DMS53 treated with DMSO at 0.1 percent for 48 hours (cell line): Measurements from ENCODE around the gene PASK.

Source experiments
- DNase-seq: peaks from one replicate; lab custom pipeline; 2025; ENCODE audit not compliant: unreplicated experiment; lab: John Stamatoyannopoulos, UW

Gene PASK

DNA sequence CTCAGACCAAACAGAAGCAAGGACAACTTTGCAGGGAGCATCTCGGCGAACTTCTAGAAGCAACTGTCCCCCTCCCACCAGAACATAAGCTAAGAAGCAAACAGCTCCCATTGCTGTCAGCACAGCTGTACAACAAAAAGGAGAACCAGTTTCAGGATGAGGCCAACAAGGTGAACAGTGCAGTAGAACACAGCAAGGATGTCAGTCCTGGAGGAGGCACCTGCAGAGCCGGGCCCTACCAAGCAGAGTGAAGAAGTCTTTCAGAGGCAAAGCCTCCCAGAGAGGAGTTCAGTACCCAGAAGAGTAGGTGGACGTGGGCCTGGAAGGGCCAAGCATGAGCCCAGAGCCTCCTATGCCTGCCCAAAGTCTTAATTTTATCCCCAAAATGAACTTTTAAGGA, 1.0 kb downstream of the PASK start:
- no peak for DNase-seq

DNA sequence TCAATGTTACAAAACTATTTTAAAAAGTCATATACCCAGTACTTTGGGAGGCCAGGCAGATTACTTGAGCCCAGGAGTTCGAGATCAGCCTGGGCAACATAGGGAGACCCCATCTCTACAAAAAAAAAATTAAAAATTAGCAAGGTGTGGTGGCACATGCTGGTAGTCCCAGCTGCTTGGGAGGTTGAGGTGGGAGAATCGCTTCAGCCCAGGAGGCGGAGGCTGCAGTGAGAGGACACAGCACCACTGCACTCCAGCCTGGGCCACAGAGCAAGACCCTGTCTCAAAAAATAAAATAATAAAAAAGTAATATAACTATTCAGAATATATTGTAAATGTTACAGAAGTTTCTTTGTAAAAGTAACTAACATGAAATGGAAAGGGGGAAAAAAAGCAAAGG, 1.9 kb downstream of the PASK start:
- no peak for DNase-seq

DNA sequence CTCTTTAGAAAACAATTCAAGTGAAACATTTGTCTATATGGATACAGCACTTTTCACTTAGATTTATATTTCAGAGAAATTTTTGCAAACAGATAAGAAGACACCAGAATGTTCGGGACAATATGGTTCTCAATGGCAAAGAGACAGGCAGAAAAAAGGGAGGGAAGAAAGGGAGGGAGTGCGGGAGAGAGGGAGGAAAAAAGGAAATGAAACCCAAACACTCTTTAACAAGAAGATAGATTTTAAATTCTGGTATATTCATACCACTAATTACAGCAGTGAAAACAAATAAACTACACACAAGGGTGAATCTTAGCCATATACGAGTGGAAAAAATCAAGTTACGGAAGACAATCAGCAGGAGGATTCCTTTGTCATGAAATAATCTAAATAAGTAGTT, 3.0 kb downstream of the PASK start:
- DNase-seq = no peak

DNA sequence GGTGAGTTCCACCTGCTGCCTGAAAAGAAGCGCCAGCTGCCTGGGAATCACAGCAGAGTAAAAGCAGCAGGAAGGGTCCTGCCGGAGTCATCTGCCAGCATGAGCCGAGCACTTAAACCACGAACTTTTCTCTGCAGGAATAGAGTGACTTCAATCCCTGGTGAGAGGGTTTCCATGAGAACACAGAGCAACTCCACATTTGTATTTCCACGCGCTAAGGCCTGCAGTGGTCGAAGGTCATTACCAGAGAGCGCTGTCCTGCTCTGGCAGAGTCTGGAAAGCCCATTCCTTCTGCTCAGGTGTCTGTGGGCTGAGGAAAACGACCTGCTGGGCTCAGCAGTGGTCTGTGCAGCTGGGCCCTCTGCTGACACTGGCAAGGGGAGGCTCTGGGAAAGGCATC, 6.7 kb downstream of the PASK start:
- DNase-seq = no peak

DNA sequence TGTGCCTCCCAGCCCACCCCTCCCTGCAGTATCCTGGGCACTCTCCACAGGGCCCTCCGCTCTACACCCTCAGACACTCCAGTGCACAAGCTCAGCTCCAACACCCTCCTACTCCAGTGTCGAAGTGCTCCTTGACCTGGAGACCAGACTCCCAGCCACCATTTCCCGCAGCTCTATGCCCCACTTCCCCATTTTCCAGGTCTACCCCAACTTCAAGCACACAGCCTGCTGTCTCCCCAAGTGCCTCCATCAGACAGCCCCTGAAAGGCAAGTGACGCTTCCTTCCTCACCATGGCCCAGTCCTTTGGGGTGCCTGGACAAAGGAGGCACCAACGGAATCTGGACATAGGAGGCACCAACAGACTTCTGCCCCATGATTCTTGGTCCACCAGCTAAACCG, 7.2 kb downstream of the PASK start:
- DNase-seq = no peak

DNA sequence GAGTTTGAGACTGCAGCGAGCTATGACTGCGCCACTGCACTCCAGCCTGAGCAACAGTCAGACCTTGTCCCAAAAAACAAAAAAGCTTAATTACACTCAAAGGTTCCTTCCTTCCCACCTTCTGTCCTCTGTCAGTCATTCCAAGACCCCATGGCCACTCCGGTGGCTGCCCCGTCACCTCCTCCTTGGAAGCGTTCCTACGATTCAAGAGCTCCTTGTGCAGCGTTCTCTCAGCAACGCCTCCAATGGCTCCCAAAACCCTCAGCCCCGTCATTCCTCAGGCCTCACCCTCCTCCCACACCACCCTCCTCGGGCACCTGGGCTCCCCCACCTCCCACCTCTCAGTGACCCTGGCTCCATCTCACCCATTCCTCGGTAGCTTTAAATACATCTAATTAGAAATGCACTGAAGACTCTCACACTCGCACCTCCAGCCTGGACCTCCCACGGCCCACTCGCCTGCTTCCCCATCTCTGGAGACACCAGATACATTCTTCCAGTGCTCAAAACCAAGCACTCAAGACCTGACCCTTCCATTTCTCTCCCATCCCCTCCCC, 8.0 kb downstream of the PASK start:
- DNase-seq = no peak

DNA sequence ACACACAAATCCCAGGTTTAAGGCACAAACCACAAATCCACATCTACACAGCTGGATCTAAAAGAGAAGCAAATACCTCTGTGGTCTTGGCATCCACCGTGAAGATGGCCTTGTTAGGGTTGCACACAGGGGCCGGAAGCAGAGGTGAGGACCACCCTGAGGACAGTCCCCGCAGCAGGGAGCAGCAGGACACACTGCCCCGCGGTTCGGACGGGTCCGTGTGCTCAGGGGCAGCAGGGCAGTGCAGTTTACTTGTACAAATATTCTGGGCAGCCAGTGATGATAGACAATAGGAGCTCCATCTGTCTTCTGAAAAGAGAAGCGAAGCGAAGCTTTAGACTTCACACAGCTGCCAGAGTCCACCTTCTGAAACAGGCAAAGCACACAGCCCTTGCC, 8.8 kb downstream of the PASK start:
- DNase-seq = no peak

DNA sequence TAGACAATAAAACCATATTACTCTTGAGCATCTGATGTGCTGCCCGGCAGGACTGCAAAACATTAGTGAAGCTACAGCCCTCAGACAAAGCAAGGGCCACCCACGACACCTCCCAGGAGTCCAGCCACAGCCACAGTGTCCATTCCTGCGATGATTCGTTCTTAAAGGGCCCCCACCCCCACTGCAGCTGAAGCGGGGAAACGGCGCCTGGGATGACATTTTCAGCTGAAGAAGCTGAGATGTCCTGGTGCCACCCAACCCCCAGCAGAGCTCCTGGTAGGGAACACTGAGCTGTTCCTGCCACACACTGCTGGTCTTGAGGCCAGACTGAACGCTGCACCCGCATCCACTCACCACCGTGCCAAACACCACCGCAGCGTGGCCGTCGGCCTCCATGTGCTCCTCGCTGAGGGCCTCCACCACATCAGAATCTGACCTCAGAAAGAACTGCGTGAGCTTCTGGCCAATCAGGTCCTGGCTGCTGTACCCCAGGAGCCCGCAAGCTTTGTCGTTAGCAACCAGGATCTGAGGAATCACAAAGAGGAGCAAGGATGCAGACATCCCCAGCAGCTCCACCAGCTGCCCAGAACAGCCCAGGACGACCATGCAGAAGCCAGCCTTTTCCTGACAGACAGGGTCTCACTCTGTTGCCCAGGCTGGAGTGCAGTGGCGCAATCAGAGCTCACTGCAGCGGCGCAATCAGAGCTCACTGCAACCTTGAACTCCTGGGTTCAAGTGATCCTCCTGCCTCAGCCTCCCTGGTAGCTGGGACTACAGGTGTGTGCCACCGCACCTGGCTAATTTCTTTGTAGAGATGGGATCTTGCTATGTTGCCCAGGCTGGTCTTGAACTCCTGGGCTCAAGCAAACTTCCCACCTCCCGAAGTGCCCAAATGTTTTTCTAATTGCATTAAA, 9.5 kb downstream of the PASK start:
- no peak for DNase-seq

DNA sequence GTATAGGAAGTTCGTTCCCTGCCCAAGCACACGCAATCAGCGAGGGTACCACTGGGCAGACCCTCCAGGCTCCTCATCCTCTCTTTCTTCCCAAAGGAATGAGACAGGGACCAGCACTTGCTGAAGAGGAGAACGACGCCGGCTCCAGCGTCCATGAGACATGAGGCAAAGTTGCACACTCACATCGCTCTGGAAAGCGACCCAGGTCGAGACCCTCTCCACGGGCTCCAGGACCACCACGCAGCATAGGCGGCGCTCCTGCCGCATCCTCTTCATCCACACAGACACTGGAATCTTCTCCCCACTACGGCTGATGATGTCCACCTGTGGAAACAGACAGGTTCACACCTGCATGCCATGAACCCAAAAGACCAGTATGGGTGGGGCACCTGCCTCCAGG, 10.8 kb downstream of the PASK start:
- DNase-seq = no peak

DNA sequence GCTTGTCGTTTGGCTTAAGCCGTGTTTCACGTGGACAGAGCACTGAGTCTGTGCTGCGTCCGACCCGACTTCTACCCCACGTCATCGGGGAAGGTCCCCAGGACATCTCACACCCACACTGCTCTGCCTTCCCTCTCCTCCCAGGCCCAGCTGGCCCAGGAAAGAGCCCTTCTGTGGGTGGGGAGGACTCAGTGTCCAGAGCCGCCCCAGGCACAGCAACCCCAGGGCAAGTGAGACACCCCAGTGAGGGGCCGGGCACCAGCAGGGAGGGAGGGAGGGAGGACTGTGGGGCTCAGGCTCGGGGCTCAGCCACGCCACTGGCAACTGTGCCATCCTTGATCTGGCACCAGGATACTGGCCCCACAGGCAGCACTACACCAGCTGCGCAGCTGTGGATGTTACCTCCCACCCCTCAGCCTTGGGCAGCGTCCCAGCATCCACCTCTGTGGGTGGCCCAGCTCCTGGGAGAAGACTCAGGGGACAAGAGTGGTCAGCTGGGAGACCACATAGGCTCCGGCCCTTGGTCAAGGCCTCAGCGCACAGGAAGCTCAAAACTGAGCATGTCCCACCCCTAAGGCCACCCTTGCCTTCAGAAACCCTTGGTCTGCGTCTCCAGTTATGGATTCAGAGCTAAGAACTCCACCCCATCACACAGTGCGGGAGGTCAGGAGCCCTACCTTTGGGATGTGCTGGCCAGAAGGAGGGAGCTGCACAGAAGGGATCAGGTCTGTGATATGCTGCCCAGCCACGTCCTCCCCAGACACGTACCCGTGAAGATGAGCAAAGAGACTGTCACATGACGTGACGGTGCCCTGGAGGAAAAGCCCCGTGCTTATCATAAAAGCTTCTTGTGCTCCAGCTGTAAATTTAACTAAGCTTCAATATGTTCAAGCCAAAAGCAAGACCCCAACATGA, 11.7 kb downstream of the PASK start:
- DNase-seq = no peak

DNA sequence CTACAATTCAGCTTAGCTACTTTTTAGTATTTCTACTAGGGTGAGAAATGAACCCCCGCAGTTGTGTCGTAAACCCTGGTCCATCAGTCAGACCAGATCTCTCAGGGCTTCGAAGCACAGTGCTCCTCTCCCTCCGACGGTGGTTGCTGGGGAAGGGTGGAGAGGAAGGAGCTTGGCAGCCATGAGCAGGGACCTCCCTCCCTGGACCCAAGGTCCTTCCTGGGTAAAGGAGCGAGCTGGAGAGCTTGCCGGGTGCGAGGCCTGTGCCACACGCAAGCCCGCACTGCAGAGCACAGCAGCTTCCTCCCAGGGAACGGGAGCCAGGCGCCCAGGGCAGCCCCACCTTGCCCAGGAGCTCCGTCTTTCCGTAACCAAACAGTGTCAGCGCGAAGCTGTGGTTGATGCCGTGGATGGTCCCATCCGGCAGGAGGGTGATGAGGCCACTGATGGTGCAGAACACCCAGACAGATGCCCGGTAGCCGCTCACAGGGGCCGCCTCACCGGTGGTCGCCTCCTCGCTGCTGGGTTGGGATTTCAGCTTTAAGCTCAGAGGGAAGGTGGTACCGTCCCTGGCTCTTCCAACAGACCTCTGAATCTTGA, 12.5 kb downstream of the PASK start:
- no peak for DNase-seq

DNA sequence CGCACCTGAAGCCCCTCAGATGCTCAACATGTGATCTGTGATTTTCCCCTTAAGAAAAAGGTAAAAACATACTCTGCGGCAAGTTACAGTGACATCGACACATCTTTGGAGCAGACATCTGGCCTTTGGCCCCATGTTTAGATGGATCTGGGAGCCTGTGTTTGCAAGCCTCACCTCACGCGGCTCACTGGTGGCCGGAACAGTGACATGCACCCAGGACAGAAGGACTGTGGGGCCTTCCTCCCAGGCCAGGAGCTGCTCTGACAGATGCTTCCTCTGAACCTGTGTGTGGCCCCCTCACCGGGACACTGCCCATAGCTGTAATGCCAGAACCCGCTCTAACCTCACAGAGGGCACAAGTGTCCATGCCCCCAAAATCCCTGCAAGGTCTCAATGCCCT, 13.1 kb downstream of the PASK start:
- no peak for DNase-seq

DNA sequence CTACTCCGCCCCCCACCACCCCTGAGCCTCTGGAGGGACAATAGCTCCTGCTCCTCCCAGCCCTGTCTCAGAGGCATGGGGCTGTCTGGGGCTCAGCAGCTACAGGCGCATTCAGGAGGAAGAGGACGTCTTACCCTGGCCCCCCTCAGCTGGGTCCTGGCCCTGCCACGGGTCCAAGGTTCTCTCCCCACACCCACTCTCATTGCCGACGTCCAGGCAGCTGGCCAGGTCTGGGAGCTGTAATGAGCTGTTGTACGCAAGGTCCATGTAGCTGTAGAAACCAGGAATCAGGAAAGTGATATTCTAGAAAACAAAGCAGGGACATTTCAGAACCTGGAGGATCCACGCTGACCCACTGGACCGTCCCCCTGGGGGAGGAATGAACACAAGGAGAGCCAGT, 13.5 kb downstream of the PASK start:
- no peak for DNase-seq

DNA sequence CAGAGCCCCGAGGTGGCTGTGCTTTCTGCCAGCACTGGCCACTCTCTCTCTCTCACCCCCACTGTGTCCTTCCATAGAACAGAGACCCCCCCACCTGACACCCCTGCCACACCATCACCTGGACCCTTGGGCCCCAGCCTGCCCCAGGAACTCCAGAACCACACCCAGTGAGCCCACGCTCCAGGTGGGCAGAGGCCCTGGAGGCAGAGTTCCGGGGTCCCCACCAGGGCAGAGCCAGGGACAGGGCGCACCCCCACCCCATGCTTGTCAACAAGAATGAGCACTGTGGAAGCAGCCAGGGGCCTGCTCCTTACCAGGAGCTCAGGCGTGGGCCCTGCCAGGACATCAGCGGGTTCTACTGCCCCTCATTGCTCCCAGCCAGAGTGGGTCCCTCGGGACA, 14.6 kb downstream of the PASK start:
- no peak for DNase-seq

DNA sequence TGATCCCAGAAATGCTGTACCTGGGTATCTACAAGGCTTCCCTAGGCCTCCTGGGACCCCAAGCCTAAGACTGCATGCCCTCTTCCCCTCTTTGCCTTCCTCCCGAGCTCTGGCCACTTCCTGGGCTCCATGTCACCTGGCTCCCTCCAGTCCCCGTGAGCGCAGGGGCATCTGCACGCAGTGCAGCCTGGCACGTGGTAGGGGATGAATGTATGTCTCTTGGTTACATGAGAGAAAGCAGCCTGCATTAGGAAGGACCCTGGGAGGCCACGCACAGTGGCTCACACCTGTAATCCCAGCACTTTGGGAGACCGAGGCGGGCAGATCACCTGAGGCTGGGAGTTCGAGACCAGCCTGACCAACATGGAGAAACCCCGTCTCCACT, 15.8 kb downstream of the PASK start:
- no peak for DNase-seq

DNA sequence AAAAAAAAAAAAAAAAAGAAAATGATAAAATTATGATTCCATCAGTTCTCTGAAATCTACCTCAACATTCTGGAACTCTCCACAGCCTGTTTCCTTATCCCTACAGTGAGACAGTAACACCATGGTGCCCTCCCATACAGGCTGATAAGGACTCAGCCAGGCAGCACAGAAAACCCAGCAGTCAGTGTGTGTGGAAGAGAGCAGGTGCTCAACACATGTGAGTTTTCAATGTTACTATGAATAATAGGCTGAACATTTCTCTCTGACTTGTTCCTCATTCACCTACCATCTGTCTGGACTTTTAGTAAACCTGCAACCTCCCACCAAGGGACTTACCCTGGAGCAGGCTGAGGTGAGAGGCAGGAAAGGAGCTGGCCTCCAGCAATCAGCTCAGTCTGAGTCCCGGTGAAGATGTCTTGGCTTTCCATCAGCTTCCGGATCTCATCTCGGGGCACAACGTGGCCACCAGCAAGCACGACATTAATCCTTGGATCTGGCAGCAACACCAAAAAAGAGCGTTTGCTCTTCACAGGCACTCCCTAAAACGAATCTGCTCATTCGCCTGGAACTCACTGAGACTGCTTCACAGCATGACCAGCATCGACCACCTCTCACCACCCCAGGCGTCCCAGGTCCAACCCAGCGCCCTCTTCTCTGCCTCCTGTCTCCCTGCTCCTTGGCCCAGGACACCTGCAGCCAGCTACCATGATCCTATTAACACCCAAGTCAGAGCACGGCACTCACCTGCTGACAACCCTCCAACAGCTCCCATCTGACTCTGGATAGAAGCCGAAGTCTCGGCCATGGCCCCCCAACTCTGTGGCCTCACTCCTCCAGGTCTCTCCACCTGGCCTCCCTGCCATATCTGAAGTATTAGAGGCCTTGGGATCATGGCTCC, 16.5 kb downstream of the PASK start:
- no peak for DNase-seq

DNA sequence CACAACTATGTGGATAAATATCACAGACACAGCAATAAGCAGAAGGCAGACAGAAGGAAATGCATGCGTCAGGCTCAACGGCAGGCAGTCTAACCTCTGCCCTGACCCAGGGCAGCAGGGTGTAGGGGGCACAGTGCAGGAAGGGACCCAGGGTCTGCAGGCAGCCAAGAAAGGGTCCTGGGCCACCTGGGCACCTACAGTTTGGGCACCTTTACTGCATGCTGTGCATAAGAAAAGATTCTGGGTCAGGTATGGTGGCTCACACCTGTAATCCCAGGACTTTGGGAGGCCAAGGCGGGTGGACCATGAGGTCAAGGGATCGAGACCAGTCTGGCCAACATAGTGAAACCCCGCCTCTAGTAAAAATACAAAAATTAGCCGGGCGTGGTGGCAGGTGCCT, 17.7 kb downstream of the PASK start:
- no peak for DNase-seq

DNA sequence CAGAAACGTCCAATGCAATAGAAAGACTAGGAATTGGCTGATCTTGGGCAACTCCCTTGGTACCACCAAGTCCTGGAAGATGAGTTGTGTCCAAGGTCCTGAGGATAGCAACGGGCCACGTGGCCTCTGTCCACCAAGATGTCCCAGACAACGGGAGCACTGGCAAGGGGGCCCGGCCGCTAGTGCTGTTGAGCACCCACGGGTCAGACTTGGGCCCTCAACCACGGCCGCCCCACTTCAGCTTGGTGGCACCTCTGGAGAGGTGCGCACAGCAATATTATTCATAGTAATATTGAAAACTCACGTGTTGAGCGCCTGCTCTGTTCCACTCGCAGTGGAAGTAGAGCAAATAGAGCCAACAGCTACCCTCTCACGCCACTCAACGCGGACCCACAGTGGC, 19.0 kb downstream of the PASK start:
- no peak for DNase-seq

DNA sequence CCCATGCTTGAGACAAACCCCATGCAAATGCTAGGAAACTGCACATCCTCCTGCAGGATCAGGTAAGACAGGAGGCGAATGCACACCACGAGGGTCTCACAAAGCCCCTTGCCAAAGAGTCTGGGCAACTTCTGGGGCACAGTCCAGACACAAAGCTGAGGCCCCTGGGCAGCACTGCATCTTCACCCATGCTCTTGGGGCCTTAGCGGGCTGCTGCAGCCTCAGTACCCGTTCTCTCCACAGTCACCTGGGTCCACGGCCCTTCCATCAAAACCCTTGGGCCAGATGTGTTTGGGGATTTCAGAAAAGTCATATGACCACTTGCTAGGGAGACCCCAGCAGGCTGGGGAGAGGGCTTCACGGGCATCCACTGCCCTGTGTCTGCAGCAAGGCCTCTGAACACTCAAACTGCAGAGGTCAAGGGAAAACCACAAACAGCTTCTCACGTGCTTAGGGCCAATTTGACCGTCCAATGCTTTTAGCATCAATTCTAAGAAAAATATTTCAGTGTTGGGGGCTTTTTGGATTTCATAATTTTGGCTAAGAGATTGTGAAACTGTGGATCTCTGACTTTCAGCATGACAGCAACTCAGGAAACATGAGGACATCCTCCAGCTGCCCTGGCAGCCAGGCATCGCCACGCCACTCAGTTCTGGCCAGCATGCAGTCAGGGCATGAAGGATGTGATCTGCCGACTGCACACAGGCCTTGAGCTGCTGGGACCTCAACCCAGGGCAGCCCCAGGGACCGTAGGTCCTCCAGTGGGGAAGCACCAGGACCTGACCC, 20.0 kb downstream of the PASK start:
- DNase-seq = no peak

DNA sequence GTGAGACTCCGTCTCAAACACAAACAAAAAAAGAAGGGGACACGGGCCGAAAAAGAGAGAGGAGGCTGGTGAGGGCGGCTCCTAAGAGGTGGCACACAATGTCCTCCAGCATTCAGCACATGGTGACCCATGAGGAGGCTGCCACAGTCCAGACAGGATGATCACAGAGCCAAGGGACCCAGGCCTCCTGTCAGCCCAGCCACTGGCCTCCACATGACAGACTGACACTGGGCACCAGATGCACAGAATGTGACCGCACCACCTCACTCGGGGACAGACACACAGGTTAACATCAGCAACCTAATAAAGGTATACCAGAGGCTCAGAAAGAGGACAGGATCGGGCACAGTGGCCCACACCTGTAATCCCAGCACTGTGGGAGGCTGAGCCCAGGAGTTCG, 21.0 kb downstream of the PASK start:
- no peak for DNase-seq
